ENCODE measurements around the gene RPL18.
"Not testable (repeated sequence)": the region's sequence is repeated elsewhere in the genome, so short reads cannot be mapped to it uniquely, and the experiment has no call there.

RPL18 gene

GRCh38 chr19:48582168-48582567 is 36.8 kb downstream of the RPL18 start:
- no peaks in the 10 kb centered on the region for H3K27me3 ChIP-seq (ENCODE audit: insufficient read depth, low read length, poor library complexity)
- no peak overlapping the region for H3K4ac ChIP-seq (ENCODE audit: low read depth, low read length)
- no peak overlapping the region for H3K9ac ChIP-seq (ENCODE audit: low read length)
- no peak overlapping the region for H3K18ac ChIP-seq (ENCODE audit: low read length)
- no peak overlapping the region for H3K4me3 ChIP-seq (ENCODE audit: low read length)
- H2BK15ac ChIP-seq (replicated peaks; ENCODE audit: low read depth) = no peak overlapping the region
- no peak overlapping the region for H3K23ac ChIP-seq (ENCODE audit: low read length)
- H2BK120ac ChIP-seq (ENCODE audit: low read depth, low read length) = no peak overlapping the region
- WGBS (ENCODE audit: extremely low coverage, insufficient coverage, low lambda C conversion rate) = no CpG with 5 or more reads among the region's 2 CpGs
- H2AK5ac ChIP-seq (ENCODE audit: low read length) = no peak overlapping the region
- no peak overlapping the region for H4K8ac ChIP-seq (ENCODE audit: low read depth, low read length)
- no peak overlapping the region for H3K4me2 ChIP-seq (ENCODE audit: low read length)
- no peak overlapping the region for H3K56ac ChIP-seq (ENCODE audit: low read length)
- no peaks in the 10 kb centered on the region for H3K79me1 ChIP-seq (ENCODE audit: low read length)
- no peaks in the 10 kb centered on the region for H3K36me3 ChIP-seq (ENCODE audit: control insufficient read depth, insufficient read depth, low read length)
- no peak overlapping the region for H2BK5ac ChIP-seq (ENCODE audit: low read length)
- DNase-seq = no peak
- no peak overlapping the region for H4K5ac ChIP-seq (ENCODE audit: low read length)
- no peaks in the 10 kb centered on the region for H3K4me1 ChIP-seq (ENCODE audit: control insufficient read depth, low read depth, low read length)
- H3K27ac ChIP-seq (ENCODE audit: low read depth, low read length) = no peak overlapping the region
- H3K79me2 ChIP-seq (ENCODE audit: control insufficient read depth, insufficient read depth, low read length) = no peaks in the 10 kb centered on the region

GRCh38 chr19:48578891-48579290 is 40.1 kb downstream of the RPL18 start:
- H3K27me3 ChIP-seq (ENCODE audit: insufficient read depth, low read length, poor library complexity) = no peaks in the 10 kb centered on the region
- no peak overlapping the region for H3K4me2 ChIP-seq (ENCODE audit: low read length)
- H3K36me3 ChIP-seq (ENCODE audit: control insufficient read depth, insufficient read depth, low read length) = no peaks in the 10 kb centered on the region
- no CpG with 5 or more reads among the region's 3 CpGs for WGBS (ENCODE audit: extremely low coverage, insufficient coverage, low lambda C conversion rate)
- H2BK120ac ChIP-seq (ENCODE audit: low read depth, low read length) = no peak overlapping the region
- no peak overlapping the region for H2BK5ac ChIP-seq (ENCODE audit: low read length)
- no peak overlapping the region for H3K4me3 ChIP-seq (ENCODE audit: low read length)
- DNase-seq = no peak
- H3K79me2 ChIP-seq (ENCODE audit: control insufficient read depth, insufficient read depth, low read length) = no peaks in the 10 kb centered on the region
- H2BK15ac ChIP-seq (replicated peaks; ENCODE audit: low read depth) = no peak overlapping the region
- H3K18ac ChIP-seq (ENCODE audit: low read length) = no peak overlapping the region
- H2AK5ac ChIP-seq (ENCODE audit: low read length) = no peak overlapping the region
- H3K27ac ChIP-seq (ENCODE audit: low read depth, low read length) = no peak overlapping the region
- no peak overlapping the region for H3K56ac ChIP-seq (ENCODE audit: low read length)
- H4K5ac ChIP-seq (ENCODE audit: low read length) = no peak overlapping the region
- no peak overlapping the region for H4K8ac ChIP-seq (ENCODE audit: low read depth, low read length)
- H3K79me1 ChIP-seq (ENCODE audit: low read length) = no peaks in the 10 kb centered on the region
- H3K23ac ChIP-seq (ENCODE audit: low read length) = no peak overlapping the region
- no peak overlapping the region for H3K4ac ChIP-seq (ENCODE audit: low read depth, low read length)
- H3K9ac ChIP-seq (ENCODE audit: low read length) = no peak overlapping the region
- H3K4me1 ChIP-seq (ENCODE audit: control insufficient read depth, low read depth, low read length) = no peaks in the 10 kb centered on the region

GRCh38 chr19:48577908-48578307 is 41.1 kb downstream of the RPL18 start:
- H3K36me3 ChIP-seq (ENCODE audit: control insufficient read depth, insufficient read depth, low read length); H3K4ac ChIP-seq (ENCODE audit: low read depth, low read length); H2BK5ac ChIP-seq (ENCODE audit: low read length); DNase-seq; H3K79me2 ChIP-seq (ENCODE audit: control insufficient read depth, insufficient read depth, low read length); H3K4me3 ChIP-seq (ENCODE audit: low read length); H3K27ac ChIP-seq (ENCODE audit: low read depth, low read length); H4K8ac ChIP-seq (ENCODE audit: low read depth, low read length); H2AK5ac ChIP-seq (ENCODE audit: low read length); H3K9ac ChIP-seq (ENCODE audit: low read length); H3K56ac ChIP-seq (ENCODE audit: low read length); H4K5ac ChIP-seq (ENCODE audit: low read length); H2BK120ac ChIP-seq (ENCODE audit: low read depth, low read length); H3K4me2 ChIP-seq (ENCODE audit: low read length); H3K79me1 ChIP-seq (ENCODE audit: low read length); H3K23ac ChIP-seq (ENCODE audit: low read length); H3K4me1 ChIP-seq (ENCODE audit: control insufficient read depth, low read depth, low read length); H3K18ac ChIP-seq (ENCODE audit: low read length); H3K27me3 ChIP-seq (ENCODE audit: insufficient read depth, low read length, poor library complexity); H2BK15ac ChIP-seq (replicated peaks; ENCODE audit: low read depth): not testable (repeated sequence)
- WGBS (ENCODE audit: extremely low coverage, insufficient coverage, low lambda C conversion rate) = no CpG with 5 or more reads among the region's 7 CpGs

GRCh38 chr19:48575931-48576622 is 42.9 kb downstream of the RPL18 start:
- H3K4me2 ChIP-seq (ENCODE audit: low read length) = no peak overlapping the region
- H3K4me3 ChIP-seq (ENCODE audit: low read length) = no peak overlapping the region
- no peaks in the 10 kb centered on the region for H3K4me1 ChIP-seq (ENCODE audit: control insufficient read depth, low read depth, low read length)
- no peak overlapping the region for H2BK15ac ChIP-seq (replicated peaks; ENCODE audit: low read depth)
- H3K4ac ChIP-seq (ENCODE audit: low read depth, low read length) = no peak overlapping the region
- no CpG with 5 or more reads among the region's 23 CpGs for WGBS (ENCODE audit: extremely low coverage, insufficient coverage, low lambda C conversion rate)
- H3K79me1 ChIP-seq (ENCODE audit: low read length) = no peaks in the 10 kb centered on the region
- no peak for DNase-seq
- H3K79me2 ChIP-seq (ENCODE audit: control insufficient read depth, insufficient read depth, low read length) = no peaks in the 10 kb centered on the region
- no peak overlapping the region for H3K18ac ChIP-seq (ENCODE audit: low read length)
- H2BK120ac ChIP-seq (ENCODE audit: low read depth, low read length) = no peak overlapping the region
- H3K23ac ChIP-seq (ENCODE audit: low read length) = no peak overlapping the region
- H2AK5ac ChIP-seq (ENCODE audit: low read length) = no peak overlapping the region
- H4K5ac ChIP-seq (ENCODE audit: low read length) = no peak overlapping the region
- no peak overlapping the region for H3K9ac ChIP-seq (ENCODE audit: low read length)
- no peak overlapping the region for H2BK5ac ChIP-seq (ENCODE audit: low read length)
- H4K8ac ChIP-seq (ENCODE audit: low read depth, low read length) = no peak overlapping the region
- H3K27me3 ChIP-seq (ENCODE audit: insufficient read depth, low read length, poor library complexity) = no peaks in the 10 kb centered on the region
- no peak overlapping the region for H3K27ac ChIP-seq (ENCODE audit: low read depth, low read length)
- H3K36me3 ChIP-seq (ENCODE audit: control insufficient read depth, insufficient read depth, low read length) = no peaks in the 10 kb centered on the region
- no peak overlapping the region for H3K56ac ChIP-seq (ENCODE audit: low read length)

GRCh38 chr19:48573163-48573505 is 45.8 kb downstream of the RPL18 start:
- peak; percentile 37 for DNase-seq
- no peak overlapping the region for H3K4me3 ChIP-seq (ENCODE audit: low read length)

More at GRCh38 chr19:48573163-48573505, 45.8 kb downstream of the RPL18 start:
- WGBS (ENCODE audit: extremely low coverage, insufficient coverage, low lambda C conversion rate) = no CpG with 5 or more reads among the region's 12 CpGs
- no peak overlapping the region for H4K5ac ChIP-seq (ENCODE audit: low read length)
- H2BK15ac ChIP-seq (replicated peaks; ENCODE audit: low read depth) = no peak overlapping the region
- no peak overlapping the region for H2BK5ac ChIP-seq (ENCODE audit: low read length)
- no peak overlapping the region for H3K27ac ChIP-seq (ENCODE audit: low read depth, low read length)
- no peaks in the 10 kb centered on the region for H3K4me1 ChIP-seq (ENCODE audit: control insufficient read depth, low read depth, low read length)
- H3K9ac ChIP-seq (ENCODE audit: low read length) = no peak overlapping the region
- no peaks in the 10 kb centered on the region for H3K79me2 ChIP-seq (ENCODE audit: control insufficient read depth, insufficient read depth, low read length)
- H3K4me2 ChIP-seq (ENCODE audit: low read length) = no peak overlapping the region
- no peak overlapping the region for H3K18ac ChIP-seq (ENCODE audit: low read length)
- no peak overlapping the region for H2BK120ac ChIP-seq (ENCODE audit: low read depth, low read length)
- no peaks in the 10 kb centered on the region for H3K79me1 ChIP-seq (ENCODE audit: low read length)
- no peaks in the 10 kb centered on the region for H3K36me3 ChIP-seq (ENCODE audit: control insufficient read depth, insufficient read depth, low read length)
- H3K4ac ChIP-seq (ENCODE audit: low read depth, low read length) = no peak overlapping the region
- no peak overlapping the region for H2AK5ac ChIP-seq (ENCODE audit: low read length)
- no peak overlapping the region for H3K23ac ChIP-seq (ENCODE audit: low read length)
- no peak overlapping the region for H4K8ac ChIP-seq (ENCODE audit: low read depth, low read length)
- peak overlapping the region; percentile 46 for H3K56ac ChIP-seq (ENCODE audit: low read length)
- H3K27me3 ChIP-seq (ENCODE audit: insufficient read depth, low read length, poor library complexity) = no peaks in the 10 kb centered on the region
